A172 (cell line): ENCODE data around the gene MAN2A2. TPM values are rescaled to one million over a fixed set of nuclear protein-coding genes. Genes with fewer than 3 reads are reported as not detected.

Source experiments
- DNase-seq: peaks from one replicate; pipeline ENCODE4 v3.0.0-alpha.2; 2015; ENCODE audit warnings: low spot score
- total RNA-seq: library from RNA; depleted of rRNA; stranded (reverse); fragments of >200 nt; shearing (Covaris generic); gene quantifications from 2 replicates; pipeline ENCODE4 v1.2.3, GENCODE V29; 2014; rRNA removed

The MAN2A2 gene
- 7.3 and 8.0 TPM in 2 replicates for total RNA-seq

DNA sequence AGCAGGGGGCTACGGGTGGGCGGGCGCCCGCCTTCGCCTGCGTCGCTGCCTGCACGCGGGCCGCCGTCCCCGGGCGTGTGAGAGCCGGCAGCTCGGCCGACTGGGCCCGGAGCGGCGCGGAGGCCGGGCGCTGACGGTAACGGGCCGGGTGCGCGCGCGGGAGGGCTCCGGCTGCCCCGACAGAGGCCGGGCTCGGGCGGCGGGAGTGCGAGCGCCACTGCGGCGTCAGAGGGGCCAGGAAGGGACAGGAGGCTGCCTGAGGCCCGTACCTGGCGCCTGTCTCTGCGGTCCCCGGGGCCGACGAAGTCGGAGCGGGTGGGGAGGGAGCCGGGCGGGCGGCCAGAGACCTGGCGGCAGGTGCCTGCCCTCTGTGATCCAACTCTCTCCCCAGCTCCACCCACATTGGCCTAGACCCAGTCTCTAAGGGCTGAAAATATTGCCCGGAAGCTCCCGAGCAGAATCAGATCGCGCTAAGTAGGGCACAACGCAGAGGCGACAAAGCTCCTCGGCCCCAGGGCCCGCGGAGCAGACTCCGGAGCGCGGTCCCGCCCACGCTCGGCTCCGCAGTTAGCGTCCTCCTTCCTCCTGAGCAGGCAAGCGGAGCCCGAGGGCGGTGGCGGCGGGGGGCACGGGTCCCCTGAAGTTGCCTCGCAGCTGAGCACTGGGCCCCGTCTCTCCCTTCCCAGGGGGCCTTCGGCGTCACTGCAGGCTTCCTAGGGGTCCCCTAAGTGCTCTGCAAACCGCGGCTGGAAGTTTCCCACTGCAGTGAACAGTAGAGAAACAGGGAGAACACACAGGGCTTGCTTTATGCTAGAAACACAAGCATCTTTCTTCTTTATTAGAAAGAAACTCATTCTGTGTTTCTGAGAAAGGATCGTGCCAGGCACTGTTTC is at the start of gene MAN2A2:
MAN2A2 (plus strand) TSS at position 463 of the 893 bp plus-strand sequence. CDS start 906 bp downstream, outside the sequence.
- peak; percentile 12 for DNase-seq

DNA sequence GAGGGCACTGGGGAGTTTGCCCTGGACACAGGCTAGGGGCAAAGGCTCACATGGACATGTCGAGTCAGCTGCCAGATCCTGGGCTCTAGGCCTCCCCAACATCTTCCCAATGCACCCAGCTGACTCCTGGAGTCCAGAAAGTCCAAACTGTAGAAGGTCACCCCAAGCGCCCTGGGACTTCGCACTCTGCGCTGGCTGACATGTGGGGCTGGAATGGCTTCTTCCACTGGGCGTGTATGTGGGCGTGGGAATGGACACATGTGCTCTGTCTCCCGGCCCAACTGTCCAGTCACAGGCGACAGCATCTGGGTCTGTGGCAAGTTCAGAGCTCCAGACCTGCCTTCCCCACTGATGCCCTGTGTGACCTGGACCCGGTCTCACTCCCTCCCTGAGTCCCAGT is 48.0 kb upstream of the MAN2A2 start:
- DNase-seq: no peak

DNA sequence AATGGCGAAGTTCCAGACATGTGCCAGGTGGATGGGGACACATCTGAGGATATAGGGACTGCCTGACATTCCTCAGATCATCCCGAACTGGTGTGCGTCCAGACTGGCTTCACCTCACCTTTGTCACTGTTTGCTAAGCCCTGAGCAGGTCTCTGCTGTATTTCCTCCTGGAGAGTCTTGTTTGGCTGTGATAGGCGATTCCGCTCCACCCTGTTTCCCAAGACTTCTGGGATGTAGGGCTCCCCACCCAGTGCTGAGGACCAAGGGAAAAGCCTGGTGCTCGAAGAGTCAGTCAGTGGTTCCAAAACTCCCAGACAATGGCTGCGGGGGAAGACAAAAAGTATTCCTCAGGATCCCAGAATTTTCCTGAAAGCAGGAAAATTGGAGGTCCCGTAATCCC is 45.8 kb upstream of the MAN2A2 start:
- DNase-seq: no peak

DNA sequence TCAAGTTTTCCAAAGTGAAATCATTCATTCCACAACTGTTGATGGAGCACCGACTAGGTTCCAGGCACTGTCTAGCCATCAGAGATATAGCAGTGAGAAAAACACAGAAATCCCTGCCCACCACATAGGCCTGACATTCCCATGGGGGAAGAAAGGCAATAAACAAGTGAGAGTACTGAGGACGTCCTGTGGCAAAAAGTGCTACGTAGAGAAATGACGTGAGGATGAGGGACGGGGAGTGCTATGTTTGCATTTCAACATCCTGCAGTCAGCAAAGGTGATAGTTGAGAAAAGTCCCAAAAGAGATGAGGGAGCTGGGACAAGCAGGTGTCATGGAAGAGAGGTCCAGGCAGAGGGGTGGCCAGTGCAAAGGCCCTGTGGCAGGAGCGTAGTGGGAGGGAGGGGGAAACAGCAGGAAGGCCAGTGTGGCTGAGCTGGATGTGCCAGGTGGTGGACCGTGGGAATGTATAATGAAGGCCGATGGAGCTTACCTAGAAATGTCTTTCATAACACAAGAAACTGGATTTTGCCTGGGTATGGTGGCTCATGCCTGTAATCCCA is 45.1 kb upstream of the MAN2A2 start:
- DNase-seq: no peak

DNA sequence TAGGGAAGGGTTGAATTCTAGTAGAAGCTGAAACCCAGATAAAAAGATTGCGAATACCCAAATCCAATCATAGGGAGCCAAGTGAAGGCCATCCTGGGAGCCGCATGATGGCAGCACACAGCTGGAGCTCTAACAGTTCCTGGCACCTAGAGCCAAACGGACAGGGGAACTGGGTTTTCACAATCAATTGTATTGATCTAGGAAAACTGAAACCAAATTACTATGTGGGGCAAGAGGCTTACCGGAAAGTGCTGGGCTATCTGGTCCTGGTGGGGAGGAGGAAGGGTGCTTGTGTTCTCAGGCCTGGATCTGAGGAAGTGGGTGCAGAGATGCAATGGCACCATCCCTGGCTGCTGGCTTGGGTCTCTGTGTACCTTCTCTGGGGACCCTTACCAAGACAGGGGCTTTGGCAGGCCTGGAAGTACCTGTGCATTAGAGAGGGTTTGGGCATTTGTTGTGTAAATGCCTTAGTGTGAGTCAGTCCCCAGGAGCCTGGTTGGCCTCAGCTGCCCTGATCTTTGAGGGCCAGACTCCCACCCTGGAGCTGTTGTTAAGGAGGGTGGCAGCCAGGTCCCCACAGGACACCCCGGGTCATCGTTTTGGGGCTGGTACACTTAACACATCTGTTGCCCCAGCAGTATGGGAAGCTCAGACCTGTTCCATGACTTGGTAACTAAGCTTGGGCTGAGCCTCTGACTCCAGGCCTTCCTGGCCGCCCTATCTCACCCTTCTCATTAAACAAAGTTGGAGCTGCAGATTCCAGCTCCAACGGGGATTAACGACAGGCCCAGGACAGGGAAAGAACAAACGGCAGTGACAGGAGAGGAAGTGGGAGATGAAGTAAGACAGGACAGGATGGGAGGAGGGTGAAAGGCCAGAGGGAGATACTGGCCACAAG is 43.6 kb upstream of the MAN2A2 start:
- no peak for DNase-seq

DNA sequence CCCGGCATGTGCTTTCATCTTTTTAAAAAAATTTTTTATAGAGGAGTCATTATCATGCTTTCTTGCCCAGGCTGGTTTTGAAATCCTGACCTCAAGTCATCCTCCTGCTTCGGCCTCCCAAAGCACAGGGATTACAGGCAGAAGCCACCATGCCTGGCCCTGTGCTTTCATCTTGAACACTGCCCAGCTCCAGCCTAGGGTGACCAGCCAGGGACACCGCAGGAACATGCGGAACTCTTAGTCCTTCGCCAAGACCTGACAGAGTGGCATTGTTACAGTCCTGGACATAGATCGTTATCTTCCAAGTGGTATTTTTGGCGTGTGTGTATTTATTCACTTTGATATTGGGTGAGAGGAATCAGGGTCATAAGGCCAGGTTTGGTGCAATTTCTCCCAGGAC is 42.7 kb upstream of the MAN2A2 start:
- no peak for DNase-seq

DNA sequence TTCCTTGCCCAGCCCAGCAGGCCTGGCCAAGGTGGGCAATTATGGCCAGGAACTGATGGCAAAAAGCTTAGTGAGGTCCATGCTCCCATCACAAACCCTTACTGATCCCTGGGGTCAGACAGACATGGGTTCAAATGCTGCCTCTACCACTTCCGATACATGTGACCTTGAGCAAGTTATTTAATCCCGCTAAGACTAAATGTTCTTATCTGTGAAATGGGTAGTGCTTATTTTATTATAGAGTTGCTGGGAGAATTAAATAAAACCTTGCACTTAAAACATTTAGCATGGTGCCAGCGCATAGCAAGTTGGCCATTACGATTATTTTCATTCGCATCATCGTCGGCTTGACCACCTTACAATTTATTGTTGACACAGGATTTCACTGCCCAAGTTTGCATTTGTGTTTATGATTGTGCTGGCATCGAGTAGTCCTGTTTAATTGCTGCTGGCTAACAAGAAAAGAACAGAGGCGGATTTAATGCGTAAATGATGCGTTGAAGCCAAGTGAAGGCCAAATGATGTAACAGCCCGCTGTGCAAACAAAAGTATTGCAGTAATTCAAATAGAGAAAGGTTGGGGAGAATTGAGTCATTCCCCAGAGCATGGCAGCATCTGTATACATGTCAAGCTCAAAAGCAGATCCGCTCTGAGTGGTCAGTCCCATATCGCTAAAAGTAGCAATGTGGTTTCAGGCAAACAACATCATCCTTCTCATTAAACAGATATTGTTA is 42.0 kb upstream of the MAN2A2 start:
- peak; percentile 28 for DNase-seq

DNA sequence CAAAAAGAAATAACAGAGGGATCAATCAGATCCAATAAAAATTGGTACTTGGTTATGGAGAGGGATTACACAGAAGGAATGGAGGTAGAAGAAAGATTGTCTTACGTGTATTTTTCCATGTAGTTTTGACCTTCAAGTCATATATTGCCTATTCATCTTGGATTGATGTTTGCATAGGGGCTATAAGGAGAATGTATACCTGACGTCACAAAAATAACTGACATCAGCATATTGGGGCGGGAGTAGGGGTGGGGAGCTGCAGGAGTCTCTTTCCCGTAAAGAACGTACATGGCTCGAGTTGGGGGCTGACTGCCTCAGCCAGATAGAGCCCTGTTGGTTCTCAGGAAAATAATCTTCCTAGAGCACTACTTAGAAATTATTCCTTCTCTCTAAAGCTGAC is 40.6 kb upstream of the MAN2A2 start:
- DNase-seq: no peak

DNA sequence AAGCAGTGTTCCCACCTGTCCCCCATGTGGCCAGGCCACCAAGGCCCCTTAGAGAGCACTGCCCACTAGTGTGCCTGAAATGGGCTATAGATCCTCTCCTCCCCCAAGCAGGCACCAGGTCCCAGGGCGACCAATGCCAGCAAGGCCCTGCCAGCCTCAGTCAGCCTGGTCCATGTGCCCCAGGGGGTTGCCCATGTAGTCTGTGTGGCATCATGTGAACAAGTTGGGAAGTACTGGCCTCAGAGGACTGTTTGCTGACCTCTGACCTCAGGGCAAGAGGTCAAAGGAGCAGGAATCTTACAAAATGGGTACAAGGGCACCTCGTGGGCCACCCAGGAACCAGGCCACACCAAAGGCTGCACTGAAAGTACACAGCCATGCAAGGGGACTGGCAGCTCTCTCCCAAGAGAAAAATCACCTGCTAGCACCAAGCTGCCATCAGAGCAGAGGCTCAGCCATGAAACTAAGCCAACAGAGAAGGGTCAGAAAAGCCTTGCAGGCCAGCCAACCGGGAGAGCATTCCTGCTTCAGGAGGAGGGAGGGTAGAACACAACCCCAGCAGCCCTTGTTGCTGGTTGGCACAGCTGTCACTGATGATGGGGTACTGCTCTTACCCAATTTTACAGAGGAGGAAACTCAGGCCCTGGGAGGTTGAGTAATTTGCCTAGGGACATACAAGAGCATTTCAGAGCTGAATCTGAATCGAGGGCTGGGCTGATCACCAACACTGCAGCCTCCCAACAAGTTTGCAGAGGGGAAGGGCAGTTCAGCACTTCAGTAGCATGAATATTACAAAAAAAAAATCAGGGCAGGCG is 39.9 kb upstream of the MAN2A2 start:
- no peak for DNase-seq

DNA sequence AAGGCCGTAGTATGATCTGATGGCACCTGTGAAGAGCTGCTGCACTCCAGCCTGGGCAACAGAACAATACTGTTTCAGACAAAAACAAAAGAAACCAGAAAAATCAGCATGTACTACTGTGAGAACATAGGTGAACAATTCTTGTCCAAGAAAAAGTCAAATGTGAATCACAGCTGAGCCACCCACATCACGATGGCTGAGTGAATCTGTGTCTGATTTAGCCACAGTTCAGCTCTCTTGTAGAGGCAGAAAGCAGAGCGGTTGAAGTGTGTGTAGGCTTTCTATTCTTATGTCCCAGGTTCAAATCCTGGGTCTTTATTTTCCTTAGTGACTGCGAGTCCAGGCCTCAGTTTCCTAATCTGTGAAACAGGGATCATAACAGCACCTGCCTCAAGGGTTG is 39.1 kb upstream of the MAN2A2 start:
- DNase-seq: no peak

DNA sequence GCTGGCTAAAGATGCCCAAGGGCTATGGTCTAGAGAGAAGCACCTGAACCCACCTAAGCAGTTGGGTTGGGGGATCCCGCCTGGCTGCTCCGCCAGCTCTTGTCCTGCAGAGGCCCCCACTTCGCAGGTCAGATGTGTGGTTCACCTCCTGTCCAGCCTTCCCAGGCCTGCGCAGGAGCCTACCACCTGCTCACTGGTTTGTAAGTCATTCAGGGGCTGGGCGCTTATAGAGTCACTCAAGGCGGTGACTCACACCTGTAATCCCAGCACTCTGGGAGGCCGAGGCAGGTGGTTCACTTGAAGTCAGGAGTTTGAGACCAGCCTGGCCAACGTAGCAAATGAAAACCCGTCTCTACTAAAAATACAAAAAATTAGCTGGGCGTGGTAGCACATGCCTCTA is 38.6 kb upstream of the MAN2A2 start:
- no peak for DNase-seq

DNA sequence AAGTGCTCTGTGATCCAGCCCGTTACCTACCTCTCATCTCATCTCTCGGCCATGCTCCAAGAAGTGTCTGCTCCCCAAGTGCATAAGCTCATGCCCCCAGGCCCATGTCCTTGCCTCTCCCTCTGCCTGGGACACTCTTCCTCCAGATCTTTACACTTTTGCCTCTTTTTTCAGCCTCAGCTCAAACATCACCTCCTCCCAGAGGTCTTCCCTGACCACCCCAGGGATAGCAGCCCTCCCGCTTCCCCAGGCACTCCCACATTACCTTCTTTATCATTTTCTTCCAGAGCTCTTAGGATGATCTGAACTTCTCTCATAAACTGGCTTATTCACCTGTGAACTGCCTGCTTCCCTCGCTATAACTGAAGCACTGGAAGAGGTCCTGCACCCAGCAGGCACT is 37.4 kb upstream of the MAN2A2 start:
- no peak for DNase-seq

DNA sequence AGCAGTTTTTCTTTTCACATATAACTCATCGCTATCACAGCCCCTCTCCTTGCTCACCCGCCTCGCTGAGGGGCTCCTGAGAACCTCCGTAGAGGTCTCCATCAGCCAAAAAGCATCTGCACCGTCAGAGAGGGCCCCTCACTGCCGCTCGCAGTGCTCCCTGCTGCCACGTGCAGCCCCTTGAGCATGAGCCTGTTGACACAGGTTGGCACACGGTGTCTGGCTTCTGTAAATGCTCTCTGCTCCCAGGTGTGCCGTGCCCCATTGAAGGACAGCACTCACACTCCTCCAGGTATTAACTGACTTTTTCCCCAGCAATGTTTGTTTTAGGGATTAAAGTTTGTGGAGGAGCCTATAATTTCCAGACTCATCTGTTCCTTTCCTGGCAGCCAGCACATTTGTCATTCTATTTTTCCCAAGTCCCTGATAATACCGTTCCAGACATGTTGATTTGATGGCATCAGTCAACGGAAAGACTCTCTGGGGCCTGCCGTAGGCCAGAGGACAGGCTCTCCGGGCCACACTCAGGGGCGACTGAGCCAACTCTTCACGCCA is 36.9 kb upstream of the MAN2A2 start:
- DNase-seq: no peak

DNA sequence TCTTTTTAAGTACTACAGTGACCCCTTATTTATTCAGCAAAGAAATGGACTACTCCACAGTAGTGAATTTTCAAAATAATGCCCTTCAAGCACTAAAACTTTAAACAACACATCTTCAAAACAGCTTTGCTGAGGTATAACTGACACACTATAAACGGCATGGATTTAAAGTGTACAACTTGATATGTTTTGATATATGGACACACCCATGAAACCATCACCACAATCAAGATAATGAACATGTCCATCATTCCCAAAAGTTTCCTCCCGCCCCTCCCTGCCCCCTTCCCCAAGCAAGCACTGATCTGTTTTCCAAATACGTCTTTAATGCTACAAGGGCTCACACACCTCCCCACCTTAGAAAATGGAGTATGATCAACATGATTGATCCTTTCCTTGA is 36.3 kb upstream of the MAN2A2 start:
- no peak for DNase-seq

DNA sequence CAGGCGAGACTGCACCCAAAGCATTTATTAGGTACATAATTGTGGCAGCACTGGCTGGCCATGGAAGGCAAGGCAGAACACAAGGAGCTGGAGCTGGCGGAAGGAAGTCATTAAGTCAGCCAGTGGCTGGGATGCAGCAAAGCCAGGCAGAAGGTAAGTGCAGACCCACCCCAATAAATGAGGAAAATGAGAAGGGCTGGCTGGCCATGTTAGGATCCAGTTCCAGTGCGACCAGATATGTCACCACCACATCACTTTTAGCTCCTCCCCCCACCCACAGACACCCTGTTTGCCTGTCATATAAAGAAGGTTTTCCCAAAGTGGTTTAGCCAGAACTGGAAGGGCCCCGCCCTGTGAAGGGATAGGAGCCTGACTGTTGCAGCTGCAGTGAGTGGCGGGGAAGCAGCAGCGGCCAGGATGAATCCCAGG is 34.8 kb upstream of the MAN2A2 start, which contains the start of gene FURIN:
FURIN (plus strand) TSS at position 328 of the 429 bp plus-strand sequence. CDS start 7,153 bp downstream, outside the sequence.
- DNase-seq: peak; percentile 46

DNA sequence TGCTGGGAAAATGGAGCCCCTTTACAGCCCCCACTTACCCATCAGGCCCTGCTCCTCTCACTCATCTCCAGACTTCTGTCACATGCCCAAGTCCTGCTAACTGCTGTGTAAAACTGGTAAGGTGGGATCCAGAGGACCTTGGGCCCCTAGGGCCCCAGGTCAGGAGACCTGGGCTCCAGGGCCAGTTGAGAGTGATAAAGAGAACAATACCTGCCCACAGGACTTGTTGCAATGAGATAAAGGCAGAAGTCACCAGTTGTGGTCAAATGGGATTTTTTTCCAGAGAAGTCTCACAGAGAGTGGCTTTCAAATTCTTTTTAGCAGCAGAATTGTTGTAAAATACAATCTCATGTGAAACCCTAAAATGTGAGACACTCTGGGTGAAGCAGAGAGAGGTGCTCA is 34.0 kb upstream of the MAN2A2 start:
- DNase-seq: no peak

DNA sequence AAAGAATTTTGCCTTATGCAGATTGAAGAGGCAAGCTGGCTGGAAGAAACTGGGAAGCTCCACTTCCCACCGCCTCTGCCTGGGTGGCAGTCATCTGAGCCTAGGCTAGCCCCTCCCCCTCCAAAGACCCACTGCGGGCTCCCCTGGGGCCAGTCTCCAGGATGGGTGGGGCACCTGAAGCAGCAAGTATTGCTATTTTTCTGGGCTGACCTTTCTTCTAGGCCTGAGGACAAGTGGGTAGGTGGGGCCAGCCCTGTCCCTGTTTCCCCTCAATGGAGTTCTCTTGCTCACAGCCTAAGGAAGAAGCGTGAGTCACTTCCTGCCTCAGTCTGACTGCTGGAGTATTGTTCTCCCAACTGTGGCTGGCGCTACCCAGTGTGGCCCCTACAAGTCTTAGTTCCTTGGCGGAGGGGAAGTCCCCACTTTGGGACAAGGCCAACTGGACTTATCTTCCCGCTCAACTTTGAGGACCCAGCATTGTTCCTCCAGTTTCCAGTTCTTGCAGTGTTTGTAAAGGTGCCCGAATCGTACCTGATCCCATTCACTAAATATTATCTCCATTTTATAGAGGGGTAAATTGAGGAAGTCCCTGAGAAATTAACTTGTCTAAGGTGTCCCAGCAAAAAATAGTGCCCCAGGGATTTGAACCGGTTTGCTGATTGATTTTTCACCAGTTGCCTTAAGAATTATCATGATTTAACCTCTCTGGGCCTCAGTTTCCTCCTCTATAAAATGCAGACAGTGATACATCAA is 33.3 kb upstream of the MAN2A2 start:
- DNase-seq: peak; percentile 97

DNA sequence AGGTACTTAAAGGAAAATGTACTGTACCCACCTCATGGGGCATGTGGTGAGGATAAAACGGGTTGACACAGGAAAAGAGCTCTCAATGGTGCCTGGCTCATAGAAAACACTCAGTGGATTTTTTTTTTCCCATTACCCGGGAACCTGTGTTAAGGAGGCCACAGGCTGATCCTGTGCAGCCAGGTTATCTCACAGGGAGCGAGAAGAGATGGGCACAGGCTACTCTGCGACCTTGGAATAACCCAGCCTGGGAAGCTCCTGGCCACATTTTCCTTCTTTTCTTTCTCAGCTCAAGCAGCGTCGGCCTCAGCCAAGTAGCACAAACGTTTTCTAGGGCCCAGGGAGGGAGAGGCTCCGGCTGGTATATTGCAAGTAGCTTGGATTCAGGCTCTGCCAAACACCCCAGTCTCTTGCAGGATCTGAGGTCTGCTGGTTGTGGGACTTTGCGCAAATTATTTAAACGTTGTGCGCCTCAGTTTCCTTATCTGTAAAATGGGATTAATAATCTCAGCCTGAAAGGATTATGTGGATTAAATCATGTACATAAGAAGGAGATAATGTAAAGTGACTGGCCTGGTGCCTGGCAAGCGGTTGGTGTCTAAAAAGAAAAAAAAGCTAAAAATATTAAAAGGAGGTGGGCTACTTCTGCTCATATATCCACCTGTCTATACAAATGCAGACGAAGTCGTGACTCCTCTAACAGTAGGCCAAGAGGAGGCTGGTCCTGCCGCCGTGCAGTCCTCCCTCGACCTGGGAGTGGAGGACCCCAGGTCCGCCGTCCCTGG is 32.6 kb upstream of the MAN2A2 start:
- DNase-seq: peak; percentile 39
